Measurements from ENCODE around the gene ITGB1BP2.
"Not testable (repeated sequence)": the region's sequence is repeated elsewhere in the genome, so short reads cannot be mapped to it uniquely, and the experiment has no call there.

Gene ITGB1BP2

DNA sequence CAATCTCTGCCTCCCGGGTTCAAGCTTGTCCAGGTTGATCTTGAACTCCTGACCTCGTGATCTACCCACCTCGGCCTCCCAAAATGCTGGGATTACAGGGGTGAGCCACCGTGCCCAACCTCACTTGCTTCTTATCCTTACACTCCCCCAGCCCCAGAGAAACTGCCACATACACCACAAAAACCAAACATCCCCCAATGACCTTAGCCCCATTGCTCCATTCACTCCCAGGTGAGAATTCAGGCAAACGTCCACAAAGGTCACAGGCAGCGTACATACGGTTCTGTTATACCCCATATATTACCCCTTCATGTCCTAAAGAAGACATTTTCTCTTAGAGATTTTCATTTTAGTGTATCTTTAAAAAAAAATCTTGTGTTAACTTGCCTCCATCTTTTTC lies 1.1 kb upstream of the ITGB1BP2 start:
- DNase-seq (ENCODE audit: low read depth in 3 of 3, low spot score in 1 of 3): not testable (repeated sequence)

- no peak for DNase-seq (ENCODE audit: low read depth in 3 of 3, low spot score in 1 of 3)
Measured at GRCh38 chrX:71302461-71303213, 1.1 kb downstream of the ITGB1BP2 start.

DNA sequence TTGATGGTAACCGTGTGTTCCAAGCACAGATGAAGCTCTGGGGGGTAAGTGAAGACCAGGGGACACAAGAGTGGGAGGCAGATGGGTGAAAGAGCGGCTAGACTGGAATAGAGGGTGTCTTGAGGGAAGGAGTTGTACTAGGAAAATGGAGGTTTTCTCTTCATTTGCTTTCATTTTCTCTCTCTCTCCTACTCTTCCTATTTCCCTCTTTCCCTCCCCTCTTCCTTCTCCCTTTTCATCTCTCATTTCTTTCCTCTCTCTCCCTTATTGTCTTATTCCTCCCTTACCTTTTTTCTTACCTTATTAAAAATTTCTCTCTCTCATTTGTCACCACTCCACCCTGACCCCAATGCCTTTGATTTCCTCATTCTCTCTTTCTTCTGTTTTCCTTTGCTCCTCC lies 3.0 kb downstream of the ITGB1BP2 start:
- DNase-seq (ENCODE audit: low read depth in 3 of 3, low spot score in 1 of 3): no peak

GRCh38 chrX:71315917-71316316 lies 14.4 kb downstream of the ITGB1BP2 start:
- no peak for DNase-seq (ENCODE audit: low read depth in 3 of 3, low spot score in 1 of 3)

GRCh38 chrX:71316959-71317358 lies 15.4 kb downstream of the ITGB1BP2 start:
- not testable (repeated sequence) for DNase-seq (ENCODE audit: low read depth in 3 of 3, low spot score in 1 of 3)

DNA sequence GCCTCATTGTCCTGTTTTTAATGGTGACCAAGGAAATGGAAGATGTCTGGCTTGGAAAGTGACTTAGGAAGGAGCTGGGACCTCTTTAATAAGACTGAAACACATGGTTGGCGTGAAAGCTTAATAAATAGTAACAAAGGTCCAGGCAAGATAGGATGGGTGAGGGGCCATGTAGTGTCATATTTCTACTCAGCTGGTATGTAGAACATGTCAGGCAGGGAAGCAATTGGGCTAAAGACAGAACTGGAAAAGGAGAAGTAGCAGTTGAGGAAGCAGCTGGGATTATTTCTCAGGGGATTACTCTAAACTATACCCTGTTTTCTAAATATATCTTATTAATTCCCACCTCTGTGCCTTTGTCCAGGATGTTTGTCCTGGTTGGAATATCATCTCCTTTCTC lies 18.6 kb downstream of the ITGB1BP2 start:
- no peak for DNase-seq (ENCODE audit: low read depth in 3 of 3, low spot score in 1 of 3)

- no peak for DNase-seq (ENCODE audit: low read depth in 3 of 3, low spot score in 1 of 3)
Measured at GRCh38 chrX:71321731-71322130, 20.2 kb downstream of the ITGB1BP2 start.

DNA sequence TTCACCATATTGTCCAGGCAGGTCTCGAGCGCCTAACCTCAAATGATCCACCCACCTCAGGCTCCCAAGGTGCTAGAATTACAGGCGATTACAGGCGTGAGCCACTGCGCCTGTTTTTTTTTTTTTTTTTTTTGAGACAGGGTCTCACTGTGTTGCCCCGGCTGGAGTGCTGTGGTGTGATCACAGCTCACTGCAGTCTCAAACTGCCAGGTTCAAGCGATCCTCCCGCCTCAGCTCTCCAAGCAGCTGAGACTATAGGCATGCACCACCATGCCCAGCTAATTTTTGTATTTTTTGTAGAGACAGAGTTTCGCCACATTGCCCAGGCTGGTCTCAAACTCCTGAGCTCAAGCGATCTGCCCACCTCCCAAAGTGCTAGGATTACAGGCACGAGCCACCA lies 22.9 kb downstream of the ITGB1BP2 start:
- not testable (repeated sequence) for DNase-seq (ENCODE audit: low read depth in 3 of 3, low spot score in 1 of 3)

- no peak for DNase-seq (ENCODE audit: low read depth in 3 of 3, low spot score in 1 of 3)
Measured at GRCh38 chrX:71326394-71326793, 24.8 kb downstream of the ITGB1BP2 start.

DNA sequence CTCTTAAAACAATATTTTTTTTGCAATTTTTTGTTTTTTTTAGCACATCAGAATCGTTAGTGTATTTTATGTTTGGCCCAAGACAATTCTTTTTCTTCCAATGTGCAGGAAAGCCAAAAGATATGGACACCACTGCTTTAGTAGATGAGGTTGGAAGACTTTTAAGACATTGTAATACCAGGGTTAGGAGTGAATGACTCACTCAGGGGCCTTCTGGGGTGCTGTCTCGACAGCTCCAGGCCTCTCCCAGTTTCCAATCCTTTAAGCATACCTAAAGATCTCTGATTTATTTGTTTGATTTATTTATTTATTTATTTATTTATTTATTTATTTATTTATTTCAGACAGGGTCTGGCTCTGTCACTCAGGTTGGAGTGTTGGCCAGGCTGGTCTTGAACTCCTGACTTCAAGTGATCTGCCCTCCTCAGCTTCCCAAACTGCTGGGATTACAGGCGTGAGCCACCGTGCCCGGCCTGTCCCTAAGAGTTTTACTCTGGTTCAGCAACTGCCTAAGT lies 47.7 kb downstream of the ITGB1BP2 start:
- DNase-seq (ENCODE audit: low read depth in 3 of 3, low spot score in 1 of 3): not testable (repeated sequence)

- not testable (repeated sequence) for DNase-seq (ENCODE audit: low read depth in 3 of 3, low spot score in 1 of 3)
Measured at GRCh38 chrX:71349867-71350266, 48.3 kb downstream of the ITGB1BP2 start.

- not testable (repeated sequence) for DNase-seq (ENCODE audit: low read depth in 3 of 3, low spot score in 1 of 3)
Measured at GRCh38 chrX:71352439-71352838, 50.9 kb downstream of the ITGB1BP2 start.

All from stimulated activated CD4-positive, alpha-beta T cell treated with anti-CD3 and anti-CD28 coated beads, TNF-alpha, amount 100 ng/mL, for 1 hour (primary cell).